ENCODE measurements around the gene CCDC167. TPM values are rescaled to one million over a fixed set of nuclear protein-coding genes. Genes with fewer than 3 reads are reported as not detected.

CCDC167 gene
- total and polyA plus RNA-seq, 5 experiments from 2014 or later = 17.9 to 74.7 (median 64.3) TPM

DNA sequence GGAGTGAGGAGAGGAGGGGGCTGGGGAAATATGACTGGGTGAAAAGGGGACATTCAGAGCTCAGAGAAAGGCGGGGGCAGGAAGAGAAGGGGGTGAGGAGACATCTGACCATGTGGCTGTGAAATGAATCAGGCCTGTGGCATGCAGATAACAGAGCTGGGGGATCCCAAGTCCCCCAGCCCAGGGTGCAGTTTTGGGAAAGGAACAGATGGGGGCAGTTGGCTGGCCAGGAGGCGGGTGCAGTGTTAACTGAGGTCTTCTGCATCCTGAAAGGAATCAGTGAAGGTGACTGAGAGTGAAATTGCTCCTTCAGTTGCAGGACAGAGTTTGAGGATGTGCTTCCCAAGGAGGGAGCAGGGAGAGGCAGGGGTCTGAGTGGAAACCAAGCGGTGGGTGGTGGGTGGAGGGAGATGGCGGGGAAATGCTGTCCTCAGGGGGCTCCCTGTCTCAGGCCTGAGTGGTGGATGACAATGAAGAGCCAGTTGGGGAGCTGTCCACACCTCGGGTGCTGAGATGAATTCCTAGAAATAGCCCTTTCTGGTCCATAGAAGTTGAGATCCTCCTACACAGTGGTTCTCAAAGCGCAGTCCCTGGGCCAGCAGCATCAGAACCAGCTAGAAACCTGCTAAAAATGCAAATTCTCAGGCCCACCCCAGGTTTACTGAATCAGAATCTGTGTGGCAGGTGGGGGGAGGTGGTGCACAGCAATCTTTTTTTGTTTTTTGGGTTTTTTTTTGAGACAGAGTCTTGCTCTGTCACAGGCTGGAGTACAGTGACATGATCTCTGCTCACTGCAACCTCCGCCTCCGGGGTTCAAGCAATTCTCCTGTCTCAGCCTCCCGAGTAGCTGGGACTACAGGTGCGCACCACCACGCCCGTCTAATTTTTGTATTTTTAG, 26.0 kb upstream of the CCDC167 start:
- ATAC-seq (no peak), DNase-seq (peak in 1 of 10 donors; percentile 47)
- no peaks in the 10 kb centered on the region for H3K9me3 Mint-ChIP-seq
- peaks cover 0 to 2% (median 0%) of the 10 kb centered on the region in 3 donors for H3K36me3 Mint-ChIP-seq
- no peaks in the 10 kb centered on the region for H3K27me3 Mint-ChIP-seq
- H3K4me1 Mint-ChIP-seq = peaks cover 14 to 76% (median 54%) of the 10 kb centered on the region in 4 donors
- no peak overlapping the region for H3K4me3 Mint-ChIP-seq
- POLR2A ChIA-PET = interaction anchor here (0.7 to 2.2 kb wide), 4 partner anchors 9 to 172 kb away, joined by 3 to 8 read pairs (median 4); partner anchors contain the start of gene MDGA1
- H3K27ac Mint-ChIP-seq = peak overlapping the region in 1 of 10 donors; percentile 46

- peak overlapping the region in 4 of 10 donors; percentile 18 to 46 (median 30) for H3K27ac Mint-ChIP-seq
- no peak overlapping the region for H3K4me3 Mint-ChIP-seq
- H3K4me1 Mint-ChIP-seq = peaks cover 14 to 79% (median 57%) of the 10 kb centered on the region in 4 donors
- H3K36me3 Mint-ChIP-seq = no peaks in the 10 kb centered on the region
- no peaks in the 10 kb centered on the region for H3K9me3 Mint-ChIP-seq
- DNase-seq = no peak
- ATAC-seq = no peak
- no peaks in the 10 kb centered on the region for H3K27me3 Mint-ChIP-seq
- POLR2A ChIA-PET = interaction anchor here (0.9 to 2.2 kb wide), 2 partner anchors 9 to 23 kb away, joined by 3 to 8 read pairs; no protein-coding TSS in a partner anchor
These were observed 25.3 kb upstream of the CCDC167 start for GRCh38 chr6:37524970-37525318.

DNA sequence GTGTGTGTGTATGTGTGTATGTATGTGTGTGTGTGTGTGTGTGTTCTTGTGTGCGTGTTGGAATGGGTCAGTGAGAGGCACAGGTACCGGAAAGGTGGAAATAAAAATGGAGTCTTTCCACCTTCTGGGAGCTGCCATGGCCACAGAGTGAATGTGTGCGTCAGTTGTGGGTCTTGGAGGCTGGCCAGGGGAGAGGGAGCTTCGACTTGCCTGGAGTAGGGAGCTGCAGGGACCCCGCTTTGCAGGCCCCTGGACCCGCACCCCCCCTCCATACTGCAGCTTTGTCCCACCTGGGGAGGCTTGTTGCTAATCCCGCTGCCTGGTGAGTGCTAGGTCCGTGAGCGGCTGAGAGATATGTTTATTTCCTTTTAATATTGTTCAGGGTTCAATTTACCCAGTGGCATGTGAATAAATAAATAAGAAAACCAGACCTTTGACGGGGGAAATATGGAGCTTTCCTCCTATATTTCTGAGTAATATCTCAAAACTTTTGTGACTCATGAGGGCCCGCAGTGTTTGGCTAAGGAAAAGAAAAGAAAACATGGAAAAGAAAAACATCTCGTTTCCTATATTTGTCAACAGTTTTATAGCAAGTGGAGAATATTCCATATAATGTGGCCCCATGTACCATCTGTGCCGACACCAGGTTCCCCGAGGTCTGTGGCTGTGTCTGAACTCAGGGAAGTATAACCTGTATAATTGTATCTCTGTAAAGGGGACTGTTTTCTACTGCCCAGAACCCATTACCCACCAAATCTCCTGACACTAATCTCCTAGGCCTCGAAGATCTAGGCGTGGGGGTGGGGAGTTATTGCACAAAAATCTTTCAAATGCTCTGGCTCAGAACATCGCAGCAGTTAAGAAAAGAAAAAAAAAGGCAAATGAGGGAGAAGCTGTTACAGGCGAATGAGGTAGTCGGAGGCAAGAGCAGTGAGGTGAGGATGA, 24.6 kb upstream of the CCDC167 start:
- peak in 1 of 10 donors; percentile 27 for DNase-seq
- ATAC-seq = no peak
- peak overlapping the region in 2 of 10 donors; percentile 18 to 44 for H3K27ac Mint-ChIP-seq
- H3K9me3 Mint-ChIP-seq = no peaks in the 10 kb centered on the region
- POLR2A ChIA-PET = interaction anchor here (0.9 to 2.2 kb wide), 3 partner anchors 8 to 22 kb away, joined by 3 to 8 read pairs (median 5); no protein-coding TSS in a partner anchor
- H3K4me1 Mint-ChIP-seq = peaks cover 14 to 82% (median 60%) of the 10 kb centered on the region in 4 donors
- H3K4me3 Mint-ChIP-seq = no peak overlapping the region
- H3K27me3 Mint-ChIP-seq = no peaks in the 10 kb centered on the region
- no peaks in the 10 kb centered on the region for H3K36me3 Mint-ChIP-seq

DNA sequence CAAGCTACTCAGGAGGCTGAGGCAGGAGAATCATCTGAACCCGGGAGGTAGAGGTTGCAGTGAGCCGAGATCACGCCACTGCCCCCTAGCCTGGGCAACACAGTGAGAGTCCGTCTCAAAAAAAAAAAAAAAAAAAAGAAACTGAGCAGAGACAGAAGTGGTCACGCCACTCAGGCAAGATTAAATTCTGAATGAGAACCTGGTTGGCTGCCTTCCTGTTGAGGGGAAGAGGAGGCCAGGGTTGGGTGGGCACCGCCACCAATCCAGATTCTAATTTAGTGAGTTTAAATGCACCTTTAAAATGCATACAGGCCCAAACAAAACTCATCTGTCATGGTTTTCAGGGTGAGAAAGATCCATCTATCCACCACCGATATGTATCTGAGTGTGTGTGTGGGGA, 23.7 kb upstream of the CCDC167 start:
- H3K9me3 Mint-ChIP-seq = no peaks in the 10 kb centered on the region
- POLR2A ChIA-PET = interaction anchor here (1.2 to 1.6 kb wide), 2 partner anchors 8 to 11 kb away, joined by 5 to 9 read pairs; no protein-coding TSS in a partner anchor
- H3K27me3 Mint-ChIP-seq = no peaks in the 10 kb centered on the region
- no peak for ATAC-seq
- H3K4me3 Mint-ChIP-seq = peak overlapping the region in 1 of 10 donors; percentile 10
- H3K4me1 Mint-ChIP-seq = peaks cover 18 to 85% (median 65%) of the 10 kb centered on the region in 4 donors
- peak in 1 of 10 donors; percentile 10 for DNase-seq
- H3K36me3 Mint-ChIP-seq = no peaks in the 10 kb centered on the region
- H3K27ac Mint-ChIP-seq = peak overlapping the region in 1 of 10 donors; percentile 44

DNA sequence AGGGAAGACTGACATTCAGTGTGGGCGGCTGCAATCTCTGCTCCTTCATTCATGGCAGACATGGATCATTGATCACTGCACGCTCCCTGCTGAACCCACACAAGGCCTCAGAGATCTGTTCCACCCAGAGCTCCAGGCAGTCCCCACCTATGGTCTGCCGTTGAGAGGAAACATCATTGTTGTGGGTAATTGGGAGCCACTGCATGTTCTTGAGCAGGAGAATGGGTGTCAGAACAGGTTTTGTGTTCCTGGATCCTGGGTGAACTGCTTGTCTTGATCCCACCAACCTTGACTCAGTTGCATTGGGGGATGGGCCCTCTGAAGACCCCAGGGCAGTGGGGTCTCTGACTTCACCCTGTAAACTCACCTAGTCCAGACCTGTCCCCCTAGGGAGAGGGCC, 23.1 kb upstream of the CCDC167 start:
- Mint-ChIP-seq H3K36me3 (no peaks in the 10 kb centered on the region), H3K4me1 (peaks cover 22 to 85% (median 70%) of the 10 kb centered on the region in 4 donors), H3K4me3 (peak overlapping the region in 2 of 10 donors; percentile 1 to 10), H3K27ac (peak overlapping the region in 5 of 10 donors; percentile 17 to 88 (median 67)), H3K27me3 (no peaks in the 10 kb centered on the region), H3K9me3 (no peaks in the 10 kb centered on the region)
- POLR2A ChIA-PET = interaction anchor here (1.2 to 1.6 kb wide), 2 partner anchors 9 to 11 kb away, joined by 5 to 9 read pairs; no protein-coding TSS in a partner anchor
- ATAC-seq = no peak
- no peak for DNase-seq

DNA sequence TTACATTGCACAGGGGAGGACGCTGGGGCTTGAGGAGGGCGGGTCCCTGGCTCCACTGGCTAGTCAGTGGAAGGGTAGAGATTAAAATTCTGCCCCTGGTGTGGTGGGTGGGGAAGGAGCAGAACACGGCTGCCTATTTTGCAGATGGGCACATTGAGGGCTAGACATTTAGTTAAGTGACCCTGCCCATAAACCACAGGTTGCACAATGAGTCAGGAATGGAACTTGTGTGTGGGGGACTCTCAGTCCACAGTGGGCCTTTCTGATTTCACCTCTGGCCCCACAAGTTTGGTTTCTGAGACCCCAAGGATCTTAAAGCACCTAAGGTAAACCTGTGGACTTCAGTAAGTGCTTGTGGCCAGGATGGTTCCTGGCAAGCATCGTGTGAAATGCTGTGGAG, 22.0 kb upstream of the CCDC167 start:
- peak in 1 of 10 donors; percentile 23 for DNase-seq
- peak overlapping the region in 2 of 10 donors; percentile 2 to 53 for H3K4me3 Mint-ChIP-seq
- peak overlapping the region in 7 of 10 donors; percentile 14 to 79 (median 47) for H3K27ac Mint-ChIP-seq
- POLR2A ChIA-PET = interaction anchor here (1.2 to 1.9 kb wide), 3 partner anchors 10 to 19 kb away, joined by 3 to 9 read pairs (median 6); no protein-coding TSS in a partner anchor
- no peaks in the 10 kb centered on the region for H3K36me3 Mint-ChIP-seq
- ATAC-seq = no peak
- no peaks in the 10 kb centered on the region for H3K27me3 Mint-ChIP-seq
- peaks cover 23 to 86% (median 76%) of the 10 kb centered on the region in 4 donors for H3K4me1 Mint-ChIP-seq
- H3K9me3 Mint-ChIP-seq = no peaks in the 10 kb centered on the region

- ATAC-seq = no peak
- Mint-ChIP-seq H3K9me3 (no peaks in the 10 kb centered on the region), H3K4me1 (peaks cover 31 to 87% (median 76%) of the 10 kb centered on the region in 4 donors), H3K36me3 (no peaks in the 10 kb centered on the region), H3K4me3 (peak overlapping the region in 4 of 10 donors; percentile 27 to 57 (median 49)), H3K27ac (peak overlapping the region in 3 of 10 donors; percentile 40 to 80 (median 51)), H3K27me3 (no peaks in the 10 kb centered on the region)
- peak in 1 of 10 donors; percentile 38 for DNase-seq
- POLR2A ChIA-PET = interaction anchor here (1.2 to 1.9 kb wide), 2 partner anchors 11 to 18 kb away, joined by 3 to 6 read pairs; no protein-coding TSS in a partner anchor
These were observed 21.2 kb upstream of the CCDC167 start for GRCh38 chr6:37520926-37521325.

GRCh38 chr6:37519461-37519860, 19.8 kb upstream of the CCDC167 start:
- no peak for ATAC-seq
- Mint-ChIP-seq H3K9me3 (no peaks in the 10 kb centered on the region), H3K4me1 (peaks cover 42 to 87% (median 78%) of the 10 kb centered on the region in 4 donors), H3K27me3 (no peaks in the 10 kb centered on the region), H3K27ac (peak overlapping the region in 7 of 10 donors; percentile 59 to 100 (median 77)), H3K36me3 (no peaks in the 10 kb centered on the region), H3K4me3 (peak overlapping the region in 6 of 10 donors; percentile 68 to 94 (median 84))
- POLR2A ChIA-PET = interaction anchor here (4.7 to 10.5 kb wide), 2 partner anchors 15 to 17 kb away, joined by 54 to 330 read pairs; partner anchors contain the start of gene CCDC167
- DNase-seq = peak in 1 of 10 donors; percentile 8

GRCh38 chr6:37518116-37518515, 18.4 kb upstream of the CCDC167 start:
- Mint-ChIP-seq H3K27ac (peak overlapping the region; percentile 97 to 100 (median 100)), H3K27me3 (no peaks in the 10 kb centered on the region), H3K36me3 (no peaks in the 10 kb centered on the region), H3K9me3 (no peaks in the 10 kb centered on the region), H3K4me3 (peak overlapping the region in 9 of 10 donors; percentile 80 to 97 (median 92)), H3K4me1 (peaks cover 49 to 92% (median 88%) of the 10 kb centered on the region in 4 donors)
- POLR2A ChIA-PET = interaction anchor here (2.1 to 10.5 kb wide), 6 partner anchors 14 to 41 kb away, joined by 10 to 330 read pairs (median 32); partner anchors contain the start of gene CCDC167
- ATAC-seq (no peak), DNase-seq (peak in 1 of 10 donors; percentile 13)

DNA sequence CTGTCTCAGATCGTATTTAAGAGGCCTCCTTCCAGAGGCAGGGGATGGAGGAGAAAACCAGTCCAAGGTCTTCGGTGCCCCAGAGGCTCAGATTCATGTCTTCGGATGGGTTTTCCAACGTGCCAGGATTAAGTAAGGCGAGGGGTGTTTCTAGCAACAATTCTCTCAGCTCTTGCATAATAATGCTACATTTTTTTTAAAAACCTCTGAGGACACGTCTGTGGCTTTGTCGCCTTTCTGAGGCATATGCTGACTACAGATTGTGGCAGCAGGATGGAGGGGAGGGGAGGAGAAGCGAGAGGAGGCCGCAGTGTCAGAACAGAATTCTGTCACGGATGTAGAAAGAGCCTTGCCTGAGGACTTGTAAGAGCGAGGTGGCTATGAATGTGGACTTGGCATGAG, 17.7 kb upstream of the CCDC167 start:
- no peaks in the 10 kb centered on the region for H3K9me3 Mint-ChIP-seq
- H3K36me3 Mint-ChIP-seq = no peaks in the 10 kb centered on the region
- DNase-seq (peak in 9 of 10 donors; percentile 61 to 91 (median 86)), ATAC-seq (peak; percentile 53 to 57)
- H3K27ac Mint-ChIP-seq = peak overlapping the region; percentile 97 to 100 (median 100)
- peaks cover 53 to 93% (median 91%) of the 10 kb centered on the region in 4 donors for H3K4me1 Mint-ChIP-seq
- peak overlapping the region; percentile 80 to 97 (median 92) for H3K4me3 Mint-ChIP-seq
- no peaks in the 10 kb centered on the region for H3K27me3 Mint-ChIP-seq
- POLR2A ChIA-PET = interaction anchor here (1.0 to 10.5 kb wide), 15 partner anchors 10 to 302 kb away, joined by 4 to 330 read pairs (median 11); partner anchors contain the start of genes CCDC167, CMTR1 and ZFAND3

GRCh38 chr6:37516920-37517405, 17.3 kb upstream of the CCDC167 start:
- Mint-ChIP-seq H3K27ac (peak overlapping the region; percentile 97 to 100 (median 100)), H3K9me3 (no peaks in the 10 kb centered on the region), H3K36me3 (no peaks in the 10 kb centered on the region), H3K4me3 (peak overlapping the region; percentile 80 to 97 (median 92)), H3K4me1 (peaks cover 53 to 93% (median 91%) of the 10 kb centered on the region in 4 donors), H3K27me3 (no peaks in the 10 kb centered on the region)
- POLR2A ChIA-PET = interaction anchor here (0.6 to 10.5 kb wide), 21 partner anchors 8 to 345 kb away, joined by 3 to 330 read pairs (median 7); partner anchors contain the start of genes CCDC167, CMTR1 and ZFAND3
- peak in 1 of 10 donors; percentile 61 for DNase-seq
- ATAC-seq = peak; percentile 2 to 11
